ENCODE results near the gene ENPP7. TPM values are rescaled to one million over a fixed set of nuclear protein-coding genes. Genes with fewer than 3 reads are reported as not detected.
A peak's percentile ranks its signal among the peaks of the same experiment; 100 is the strongest.

Gene ENPP7
- total RNA-seq, 1 experiment from 2014 or later = not detected

GRCh38 chr17:79740413-79740812 lies 9.7 kb downstream of the ENPP7 start:
- H3K9me3 ChIP-seq (ENCODE audit: low read length) = no peaks in the 10 kb centered on the region
- H3K4me3 ChIP-seq (ENCODE audit: low read length) = no peak overlapping the region
- peaks cover 3% of the 10 kb centered on the region for H3K4me1 ChIP-seq (ENCODE audit: low read length)
- H3K9ac ChIP-seq (ENCODE audit: low read length) = no peak overlapping the region
- no peaks in the 10 kb centered on the region for H3K9me2 ChIP-seq (replicated peaks; ENCODE audit: insufficient read depth, low read length)
- H3K4me2 ChIP-seq (ENCODE audit: low read depth, low read length, poor library complexity, severe bottlenecking) = no peak overlapping the region
- H3K36me3 ChIP-seq (ENCODE audit: insufficient read depth, low read length) = no peaks in the 10 kb centered on the region
- DNase-seq = no peak
- no peak overlapping the region for H2AFZ ChIP-seq (ENCODE audit: low read length)
- H3K79me2 ChIP-seq (ENCODE audit: low read length) = no peaks in the 10 kb centered on the region
- 0 out of 2 replicates have a peak, but pooled peaks cover 3% of the 10 kb centered on the region for H4K20me1 ChIP-seq (ENCODE audit: insufficient read depth, low read depth, low read length)
- no peaks in the 10 kb centered on the region for H3K27me3 ChIP-seq (ENCODE audit: low read length)
- no peak overlapping the region for H3K27ac ChIP-seq (ENCODE audit: low read length)

- H3K4me2 ChIP-seq (ENCODE audit: low read depth, low read length, poor library complexity, severe bottlenecking) = no peak overlapping the region
- no peak for DNase-seq
- H3K4me3 ChIP-seq (ENCODE audit: low read length) = no peak overlapping the region
- H3K9me3 ChIP-seq (ENCODE audit: low read length) = no peaks in the 10 kb centered on the region
- no peak overlapping the region for H2AFZ ChIP-seq (ENCODE audit: low read length)
- H3K9ac ChIP-seq (ENCODE audit: low read length) = no peak overlapping the region
- H4K20me1 ChIP-seq (ENCODE audit: insufficient read depth, low read depth, low read length) = 0 out of 2 replicates have a peak, but pooled peaks cover 3% of the 10 kb centered on the region
- no peaks in the 10 kb centered on the region for H3K36me3 ChIP-seq (ENCODE audit: insufficient read depth, low read length)
- no peaks in the 10 kb centered on the region for H3K9me2 ChIP-seq (replicated peaks; ENCODE audit: insufficient read depth, low read length)
- H3K27me3 ChIP-seq (ENCODE audit: low read length) = no peaks in the 10 kb centered on the region
- H3K79me2 ChIP-seq (ENCODE audit: low read length) = no peaks in the 10 kb centered on the region
- peaks cover 3% of the 10 kb centered on the region for H3K4me1 ChIP-seq (ENCODE audit: low read length)
- no peak overlapping the region for H3K27ac ChIP-seq (ENCODE audit: low read length)
Measured at GRCh38 chr17:79741401-79741750, 10.6 kb downstream of the ENPP7 start.

DNA sequence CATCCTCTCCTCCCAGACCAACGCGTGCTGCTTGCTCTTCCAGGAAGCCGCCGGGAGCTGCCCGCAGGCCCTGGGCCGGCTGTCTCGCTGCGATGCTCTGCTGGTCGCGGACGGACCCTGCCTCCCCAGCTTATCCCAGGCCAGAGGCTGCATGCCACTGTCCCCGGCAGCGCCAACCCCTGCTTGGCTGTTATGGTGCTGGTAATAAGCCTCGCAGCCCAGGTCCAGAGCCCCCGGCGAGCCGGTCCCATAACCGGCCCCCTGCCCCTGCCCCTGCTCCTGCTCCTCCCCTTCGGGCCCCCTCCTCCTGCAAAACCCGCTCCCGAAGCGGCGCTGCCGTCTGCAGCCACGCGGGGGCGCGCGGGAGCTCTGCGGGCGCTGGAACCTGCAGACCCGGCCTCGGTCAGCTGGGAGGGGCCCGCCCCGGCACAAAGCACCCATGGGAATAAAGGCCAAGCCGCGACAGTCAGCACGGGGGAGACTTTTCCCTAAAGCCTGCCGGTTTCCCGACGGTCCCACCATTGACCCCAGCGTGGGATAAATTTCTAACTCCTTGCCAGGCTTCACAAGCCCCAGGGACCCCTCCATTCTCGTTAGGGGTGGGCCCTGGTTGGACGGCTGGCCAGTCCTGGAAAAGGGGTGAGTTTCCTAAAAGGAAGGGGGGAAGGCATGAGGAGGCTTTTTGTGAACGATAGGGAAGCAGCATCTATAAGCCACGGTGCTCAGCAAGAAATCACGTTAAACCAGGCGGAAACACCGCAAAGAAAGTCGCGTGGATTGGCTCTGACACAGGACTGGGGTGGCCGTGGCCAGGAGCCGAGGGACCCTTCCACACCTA lies 11.2 kb downstream of the ENPP7 start:
- Histone ChIP-seq H3K4me2 (ENCODE audit: low read depth, low read length, poor library complexity, severe bottlenecking) (no peak overlapping the region), H3K27me3 (ENCODE audit: low read length) (no peaks in the 10 kb centered on the region)

GRCh38 chr17:79742589-79742918 lies 11.8 kb downstream of the ENPP7 start:
- no peak overlapping the region for H3K27ac ChIP-seq (ENCODE audit: low read length)
- no peak overlapping the region for H3K4me3 ChIP-seq (ENCODE audit: low read length)
- no peaks in the 10 kb centered on the region for H3K9me3 ChIP-seq (ENCODE audit: low read length)
- peaks cover 3% of the 10 kb centered on the region for H3K4me1 ChIP-seq (ENCODE audit: low read length)
- no peak overlapping the region for H3K9ac ChIP-seq (ENCODE audit: low read length)
- no peak overlapping the region for H2AFZ ChIP-seq (ENCODE audit: low read length)
- H4K20me1 ChIP-seq (ENCODE audit: insufficient read depth, low read depth, low read length) = 0 out of 2 replicates have a peak, but pooled peaks cover 3% of the 10 kb centered on the region
- no peaks in the 10 kb centered on the region for H3K27me3 ChIP-seq (ENCODE audit: low read length)
- no peak for DNase-seq
- H3K79me2 ChIP-seq (ENCODE audit: low read length) = no peaks in the 10 kb centered on the region
- H3K9me2 ChIP-seq (replicated peaks; ENCODE audit: insufficient read depth, low read length) = no peaks in the 10 kb centered on the region
- no peak overlapping the region for H3K4me2 ChIP-seq (ENCODE audit: low read depth, low read length, poor library complexity, severe bottlenecking)
- no peaks in the 10 kb centered on the region for H3K36me3 ChIP-seq (ENCODE audit: insufficient read depth, low read length)

More for the DNA sequence above, 11.2 kb downstream of the ENPP7 start:
- H3K9me2 ChIP-seq (replicated peaks; ENCODE audit: insufficient read depth, low read length) = no peaks in the 10 kb centered on the region
- H3K9ac ChIP-seq (ENCODE audit: low read length) = no peak overlapping the region
- no peak overlapping the region for H3K4me3 ChIP-seq (ENCODE audit: low read length)
- no peaks in the 10 kb centered on the region for H3K79me2 ChIP-seq (ENCODE audit: low read length)
- 0 out of 2 replicates have a peak, but pooled peaks cover 3% of the 10 kb centered on the region for H4K20me1 ChIP-seq (ENCODE audit: insufficient read depth, low read depth, low read length)
- peaks cover 3% of the 10 kb centered on the region for H3K4me1 ChIP-seq (ENCODE audit: low read length)
- H3K36me3 ChIP-seq (ENCODE audit: insufficient read depth, low read length) = no peaks in the 10 kb centered on the region
- H3K9me3 ChIP-seq (ENCODE audit: low read length) = no peaks in the 10 kb centered on the region
- peak; percentile 78 for DNase-seq
- H2AFZ ChIP-seq (ENCODE audit: low read length) = no peak overlapping the region
- no peak overlapping the region for H3K27ac ChIP-seq (ENCODE audit: low read length)

DNA sequence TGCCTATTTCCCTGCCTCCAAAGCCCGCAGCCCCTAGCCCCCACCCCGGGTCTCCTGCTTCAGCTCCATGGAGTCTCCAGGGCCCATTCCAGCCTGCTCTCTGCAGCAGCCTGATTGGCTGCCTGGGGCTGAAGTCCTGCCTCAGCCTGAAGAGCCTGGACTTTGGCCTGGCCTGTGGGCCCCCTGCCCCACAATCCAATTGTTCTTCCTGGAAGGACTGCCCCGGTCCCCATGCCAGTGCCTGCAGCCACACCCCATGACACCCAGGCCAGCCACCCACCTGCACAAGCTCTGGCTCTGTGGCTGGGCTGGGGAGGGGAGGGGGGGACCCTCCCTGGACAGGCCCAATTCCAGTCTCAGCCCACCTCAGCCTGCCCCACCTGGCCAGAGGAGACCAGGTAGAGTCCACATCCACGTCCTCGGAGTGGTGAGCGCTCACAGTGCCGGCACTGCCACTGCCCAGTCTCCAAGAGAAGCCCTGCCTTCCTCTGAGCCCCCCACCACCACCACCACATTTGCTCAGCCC lies 12.3 kb downstream of the ENPP7 start:
- H4K20me1 ChIP-seq (ENCODE audit: insufficient read depth, low read depth, low read length) = 0 out of 2 replicates have a peak, but pooled peaks cover 3% of the 10 kb centered on the region
- no peak for DNase-seq
- H3K4me3 ChIP-seq (ENCODE audit: low read length) = no peak overlapping the region
- no peaks in the 10 kb centered on the region for H3K9me3 ChIP-seq (ENCODE audit: low read length)
- no peaks in the 10 kb centered on the region for H3K27me3 ChIP-seq (ENCODE audit: low read length)
- H3K4me1 ChIP-seq (ENCODE audit: low read length) = peaks cover 3% of the 10 kb centered on the region
- H3K79me2 ChIP-seq (ENCODE audit: low read length) = no peaks in the 10 kb centered on the region
- no peak overlapping the region for H3K4me2 ChIP-seq (ENCODE audit: low read depth, low read length, poor library complexity, severe bottlenecking)
- H3K9ac ChIP-seq (ENCODE audit: low read length) = no peak overlapping the region
- H2AFZ ChIP-seq (ENCODE audit: low read length) = no peak overlapping the region
- no peaks in the 10 kb centered on the region for H3K9me2 ChIP-seq (replicated peaks; ENCODE audit: insufficient read depth, low read length)
- no peak overlapping the region for H3K27ac ChIP-seq (ENCODE audit: low read length)
- no peaks in the 10 kb centered on the region for H3K36me3 ChIP-seq (ENCODE audit: insufficient read depth, low read length)

DNA sequence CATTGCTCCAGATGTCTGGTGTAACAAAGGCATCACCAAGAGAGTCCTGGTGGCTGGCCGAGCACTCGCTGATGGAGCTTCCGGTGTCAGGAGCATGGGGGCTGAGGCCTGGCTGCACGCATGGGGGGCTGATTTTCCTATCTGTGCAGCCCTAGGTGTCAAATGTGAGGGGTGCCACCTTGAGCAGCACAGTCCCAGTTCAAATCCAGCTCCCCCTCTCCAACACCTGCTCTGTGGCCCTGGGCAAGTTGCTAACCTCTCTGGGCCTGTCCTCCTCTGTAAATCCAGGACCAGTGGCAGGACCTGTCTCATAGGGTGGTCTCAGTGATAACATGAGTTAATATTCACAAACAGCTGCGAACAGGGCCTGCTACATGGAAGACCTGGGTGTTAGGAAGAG lies 12.9 kb downstream of the ENPP7 start:
- no peaks in the 10 kb centered on the region for H3K9me3 ChIP-seq (ENCODE audit: low read length)
- H3K27ac ChIP-seq (ENCODE audit: low read length) = no peak overlapping the region
- peaks cover 3% of the 10 kb centered on the region for H3K4me1 ChIP-seq (ENCODE audit: low read length)
- H3K27me3 ChIP-seq (ENCODE audit: low read length) = no peaks in the 10 kb centered on the region
- no peak overlapping the region for H2AFZ ChIP-seq (ENCODE audit: low read length)
- no peak overlapping the region for H3K9ac ChIP-seq (ENCODE audit: low read length)
- no peaks in the 10 kb centered on the region for H3K79me2 ChIP-seq (ENCODE audit: low read length)
- no peak overlapping the region for H3K4me3 ChIP-seq (ENCODE audit: low read length)
- DNase-seq = no peak
- no peaks in the 10 kb centered on the region for H3K9me2 ChIP-seq (replicated peaks; ENCODE audit: insufficient read depth, low read length)
- H3K4me2 ChIP-seq (ENCODE audit: low read depth, low read length, poor library complexity, severe bottlenecking) = no peak overlapping the region
- no peaks in the 10 kb centered on the region for H3K36me3 ChIP-seq (ENCODE audit: insufficient read depth, low read length)
- 0 out of 2 replicates have a peak, but pooled peaks cover 3% of the 10 kb centered on the region for H4K20me1 ChIP-seq (ENCODE audit: insufficient read depth, low read depth, low read length)

- Histone ChIP-seq H3K9me3 (ENCODE audit: low read length) (no peaks in the 10 kb centered on the region), H3K4me3 (ENCODE audit: low read length) (no peak overlapping the region), H3K27me3 (ENCODE audit: low read length) (no peaks in the 10 kb centered on the region), H3K36me3 (ENCODE audit: insufficient read depth, low read length) (no peaks in the 10 kb centered on the region), H4K20me1 (ENCODE audit: insufficient read depth, low read depth, low read length) (0 out of 2 replicates have a peak, but pooled peaks cover 3% of the 10 kb centered on the region), H2AFZ (ENCODE audit: low read length) (no peak overlapping the region), H3K9ac (ENCODE audit: low read length) (no peak overlapping the region), H3K27ac (ENCODE audit: low read length) (no peak overlapping the region), H3K9me2 (replicated peaks; ENCODE audit: insufficient read depth, low read length) (no peaks in the 10 kb centered on the region), H3K79me2 (ENCODE audit: low read length) (no peaks in the 10 kb centered on the region), H3K4me2 (ENCODE audit: low read depth, low read length, poor library complexity, severe bottlenecking) (no peak overlapping the region), H3K4me1 (ENCODE audit: low read length) (peaks cover 3% of the 10 kb centered on the region)
- no peak for DNase-seq
Measured at GRCh38 chr17:79745641-79746105, 14.9 kb downstream of the ENPP7 start.

GRCh38 chr17:79746889-79747507 lies 16.3 kb downstream of the ENPP7 start:
- no peaks in the 10 kb centered on the region for H3K36me3 ChIP-seq (ENCODE audit: insufficient read depth, low read length)
- no peaks in the 10 kb centered on the region for H3K27me3 ChIP-seq (ENCODE audit: low read length)
- no peaks in the 10 kb centered on the region for H3K79me2 ChIP-seq (ENCODE audit: low read length)
- H3K4me1 ChIP-seq (ENCODE audit: low read length) = peaks cover 3% of the 10 kb centered on the region
- DNase-seq = no peak
- no peak overlapping the region for H3K9ac ChIP-seq (ENCODE audit: low read length)
- 0 out of 2 replicates have a peak, but pooled peaks cover 3% of the 10 kb centered on the region for H4K20me1 ChIP-seq (ENCODE audit: insufficient read depth, low read depth, low read length)
- no peak overlapping the region for H3K27ac ChIP-seq (ENCODE audit: low read length)
- H3K4me2 ChIP-seq (ENCODE audit: low read depth, low read length, poor library complexity, severe bottlenecking) = no peak overlapping the region
- H3K9me2 ChIP-seq (replicated peaks; ENCODE audit: insufficient read depth, low read length) = no peaks in the 10 kb centered on the region
- H3K9me3 ChIP-seq (ENCODE audit: low read length) = no peaks in the 10 kb centered on the region
- no peak overlapping the region for H3K4me3 ChIP-seq (ENCODE audit: low read length)
- H2AFZ ChIP-seq (ENCODE audit: low read length) = no peak overlapping the region

All from Karpas-422 (cell line).